HEK293T (cell line): ENCODE data around the gene OR9A2.

Experiments used
- CTCF ChIA-PET: fragments of 350-600 bp; formaldehyde crosslinking; extraction: SDS; loops from one replicate; lab custom pipeline; 2021; ENCODE audit warnings: antibody characterized with exemption, inconsistent platforms; lab: Yijun Ruan, JAX
- POLR2A ChIA-PET: fragments of 350-600 bp; formaldehyde crosslinking; extraction: SDS; loops from one replicate; lab custom pipeline; 2020; ENCODE audit warnings: antibody characterized with exemption, inconsistent platforms; lab: Yijun Ruan, JAX
- DNase-seq: peaks from one replicate; pipeline ENCODE4 v3.0.0; 2012; ENCODE audit warnings: mixed read lengths; ENCODE audit errors: extremely low spot score
- ARNT ChIP-seq: fragments of 450-650 bp; IDR thresholded peaks from 2 replicates; pipeline ENCODE4 v1.6.1; 2017; ENCODE audit warnings: mild to moderate bottlenecking
- BHLHE40 ChIP-seq: fragments of 450-650 bp; IDR thresholded peaks from 2 replicates; pipeline ENCODE4 v1.6.1; 2016; ENCODE audit warnings: mild to moderate bottlenecking, moderate library complexity, borderline replicate concordance
- CTBP1 ChIP-seq: fragments of 450-650 bp; IDR thresholded peaks from 2 replicates; pipeline ENCODE4 v1.6.1; 2016; ENCODE audit warnings: borderline replicate concordance
- ELF4 ChIP-seq: fragments of 450-650 bp; IDR thresholded peaks from 2 replicates; pipeline ENCODE4 v1.6.1; 2017; ENCODE audit warnings: antibody characterized with exemption
- FOXA1 ChIP-seq: fragments of 450-650 bp; IDR thresholded peaks from 2 replicates; pipeline ENCODE4 v1.6.1; 2016; ENCODE audit warnings: mild to moderate bottlenecking
- FOXK2 ChIP-seq: fragments of 450-650 bp; IDR thresholded peaks from 2 replicates; pipeline ENCODE4 v1.6.1; 2016; ENCODE audit warnings: mild to moderate bottlenecking
- FOXM1 ChIP-seq: fragments of 450-650 bp; IDR thresholded peaks from 2 replicates; pipeline ENCODE4 v1.6.1; 2017; ENCODE audit warnings: mild to moderate bottlenecking, borderline replicate concordance
- HDGF ChIP-seq: fragments of 450-650 bp; IDR thresholded peaks from 2 replicates; pipeline ENCODE4 v1.6.1; 2017; ENCODE audit warnings: antibody characterized with exemption, borderline replicate concordance
- L3MBTL2 ChIP-seq: fragments of 450-650 bp; conservative IDR thresholded peaks from 2 replicates; pipeline ENCODE4 v1.6.1; 2016; ENCODE audit warnings: mild to moderate bottlenecking
- LEF1 ChIP-seq: fragments of 450-650 bp; IDR thresholded peaks from 2 replicates; pipeline ENCODE4 v1.6.1; 2017; ENCODE audit warnings: mild to moderate bottlenecking, borderline replicate concordance
- NFRKB ChIP-seq: fragments of 450-650 bp; IDR thresholded peaks from 2 replicates; pipeline ENCODE4 v1.6.1; 2016; ENCODE audit warnings: mild to moderate bottlenecking, moderate library complexity
- SP1 ChIP-seq: fragments of 450-650 bp; IDR thresholded peaks from 2 replicates; pipeline ENCODE4 v1.6.1; 2017
- SUZ12 ChIP-seq: fragments of 450-650 bp; IDR thresholded peaks from 2 replicates; pipeline ENCODE4 v1.6.1; 2016; ENCODE audit warnings: mild to moderate bottlenecking
- TARDBP ChIP-seq: fragments of 450-650 bp; IDR thresholded peaks from 2 replicates; pipeline ENCODE4 v1.6.1; 2016
- ZNF384 ChIP-seq: fragments of 450-650 bp; IDR thresholded peaks from 2 replicates; pipeline ENCODE4 v1.6.1; 2016
- TF ChIP-seq, protein P1 (sequence below): fragments of 450-650 bp; IDR thresholded peaks from 2 replicates; pipeline ENCODE4 v1.6.1; 2016

OR9A2 gene

DNA sequence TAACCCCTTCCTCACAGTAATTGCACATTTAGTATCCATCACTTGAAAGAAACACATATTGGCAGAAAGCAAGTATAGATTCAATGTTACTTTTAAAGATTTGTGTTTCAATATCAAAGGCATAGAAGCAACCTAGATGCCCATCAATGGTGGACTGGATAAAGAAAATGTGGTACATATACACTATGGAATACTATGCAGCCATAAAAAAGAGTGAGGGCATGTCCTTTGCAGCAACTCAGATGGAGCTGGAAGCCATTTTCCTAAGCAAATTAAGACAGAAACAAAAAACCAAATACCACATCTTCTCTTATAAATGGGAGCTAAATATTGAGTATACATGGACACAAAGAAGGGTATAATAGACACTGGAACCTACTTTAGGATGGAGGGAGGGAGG is 28.8 kb upstream of the OR9A2 start:
- TF ChIP-seq ZNF384 (no peak), NFRKB (no peak), SP1 (no peak), CTBP1 (no peak), ELF4 (no peak), FOXK2 (no peak)
- CTCF ChIA-PET = no interaction called here
- no peak for DNase-seq
- POLR2A ChIA-PET = no interaction called here

DNA sequence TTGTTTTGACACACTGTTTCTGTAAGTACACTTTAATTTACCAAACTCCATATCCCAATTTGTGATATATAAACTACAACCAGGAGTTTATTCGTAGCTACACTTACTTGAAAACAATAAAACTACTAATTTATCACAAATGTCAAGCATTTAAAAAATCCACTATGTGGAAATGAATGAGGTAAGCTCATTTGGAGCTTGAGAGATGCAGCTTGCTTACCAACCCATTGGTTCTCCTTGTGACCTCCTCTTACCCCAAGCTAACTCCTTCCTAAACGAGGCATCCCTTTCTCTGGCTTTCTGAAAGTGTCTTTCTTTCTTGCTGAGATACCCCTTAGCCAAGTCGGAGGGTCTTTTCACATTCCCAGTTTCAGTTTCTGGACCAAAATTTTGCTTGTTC is 27.7 kb upstream of the OR9A2 start:
- DNase-seq = no peak
- TF ChIP-seq BHLHE40 = no peak
- no peak for TF ChIP-seq TARDBP
- TF ChIP-seq ZNF384 = no peak
- no peak for TF ChIP-seq FOXM1
- TF ChIP-seq FOXA1 = no peak
- no peak for TF ChIP-seq ARNT
- TF ChIP-seq NFRKB = no peak
- TF ChIP-seq ELF4 = no peak
- TF ChIP-seq LEF1 = no peak
- TF ChIP-seq HDGF = no peak
- POLR2A ChIA-PET = no interaction called here
- CTCF ChIA-PET = interaction anchor here (0.7 kb wide), 1 partner anchor 161 kb away, joined by 3 read pairs; no protein-coding TSS in a partner anchor

DNA sequence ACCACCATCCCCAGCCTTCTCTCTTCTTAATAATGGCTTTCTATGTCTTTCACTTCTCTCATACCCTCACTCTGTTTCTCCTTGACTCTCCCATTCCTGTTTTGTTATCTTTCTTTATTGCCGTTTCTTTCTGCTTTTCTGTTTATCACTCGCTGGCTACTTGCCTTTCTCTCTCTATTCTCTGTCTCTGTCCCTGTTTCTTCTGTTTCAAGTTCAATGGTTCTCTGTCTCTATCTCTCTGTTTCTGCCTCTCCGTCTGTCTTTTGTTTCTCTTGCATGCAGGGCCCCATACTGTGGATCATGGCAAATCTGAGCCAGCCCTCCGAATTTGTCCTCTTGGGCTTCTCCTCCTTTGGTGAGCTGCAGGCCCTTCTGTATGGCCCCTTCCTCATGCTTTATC is 25.1 kb upstream of the OR9A2 start, which contains the start of gene OR6V1:
Gene OR6V1, plus strand, starts transcription at position 301 of the 400 bp plus-strand sequence. Its CDS starts 0 bp downstream, at position 301.
- TF ChIP-seq NFRKB (no peak), L3MBTL2 (no peak), TARDBP (no peak), FOXK2 (no peak), SUZ12 (no peak), ZNF384 (no peak), ELF4 (no peak), HDGF (no peak), FOXM1 (no peak), FOXA1 (no peak), LEF1 (no peak), BHLHE40 (no peak), CTBP1 (no peak), SP1 (no peak)
- TF ChIP-seq, protein P1, sequence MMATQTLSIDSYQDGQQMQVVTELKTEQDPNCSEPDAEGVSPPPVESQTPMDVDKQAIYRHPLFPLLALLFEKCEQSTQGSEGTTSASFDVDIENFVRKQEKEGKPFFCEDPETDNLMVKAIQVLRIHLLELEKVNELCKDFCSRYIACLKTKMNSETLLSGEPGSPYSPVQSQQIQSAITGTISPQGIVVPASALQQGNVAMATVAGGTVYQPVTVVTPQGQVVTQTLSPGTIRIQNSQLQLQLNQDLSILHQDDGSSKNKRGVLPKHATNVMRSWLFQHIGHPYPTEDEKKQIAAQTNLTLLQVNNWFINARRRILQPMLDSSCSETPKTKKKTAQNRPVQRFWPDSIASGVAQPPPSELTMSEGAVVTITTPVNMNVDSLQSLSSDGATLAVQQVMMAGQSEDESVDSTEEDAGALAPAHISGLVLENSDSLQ = no peak
- no peak for DNase-seq
- ChIA-PET CTCF (no interaction called here), POLR2A (no interaction called here)

DNA sequence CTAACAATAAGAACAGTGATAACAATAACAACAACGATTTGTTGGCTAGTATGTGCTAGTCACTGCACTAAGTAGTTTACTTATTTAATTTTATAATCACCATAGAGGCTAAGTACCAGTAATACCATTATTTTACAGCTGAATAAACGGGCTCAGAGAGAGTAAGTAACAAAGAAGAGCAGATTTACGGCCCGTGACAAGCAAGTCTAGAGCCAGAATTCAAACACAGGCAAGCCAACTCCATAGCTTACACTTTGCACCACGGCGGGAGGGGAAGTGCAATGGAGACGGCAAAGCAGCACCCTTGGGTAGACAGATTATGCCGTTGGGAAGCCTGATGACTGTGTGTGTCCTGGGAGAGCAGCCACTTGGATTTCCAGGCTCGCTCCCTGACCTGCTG is 24.0 kb upstream of the OR9A2 start:
- DNase-seq = no peak
- POLR2A ChIA-PET = no interaction called here
- TF ChIP-seq L3MBTL2 (no peak), SUZ12 (no peak), ARNT (no peak), ELF4 (no peak), CTBP1 (no peak), ZNF384 (no peak), BHLHE40 (no peak), FOXM1 (no peak), HDGF (no peak), FOXA1 (no peak), TARDBP (no peak), LEF1 (no peak)
- TF ChIP-seq, protein P1 = no peak
- CTCF ChIA-PET = no interaction called here

DNA sequence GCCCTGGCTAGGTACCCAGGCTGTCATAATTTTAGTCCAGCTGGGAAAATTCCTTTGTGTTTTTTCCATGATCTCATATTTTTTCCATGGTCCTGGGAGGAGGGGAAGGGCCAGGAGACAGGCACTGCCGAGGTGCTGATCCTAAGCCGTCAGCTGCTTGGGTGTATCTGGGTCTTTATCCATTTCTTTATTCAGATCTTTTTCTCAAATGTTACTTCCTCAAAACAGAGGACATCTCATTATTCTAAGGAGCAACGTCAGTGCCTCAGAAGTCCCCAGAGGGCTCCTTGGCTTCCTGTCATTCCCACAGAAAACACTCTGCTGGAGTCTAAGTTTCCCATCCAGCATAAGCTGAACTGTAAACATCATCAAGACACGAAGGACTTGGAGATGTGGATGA is 22.4 kb upstream of the OR9A2 start:
- ChIA-PET CTCF (no interaction called here), POLR2A (no interaction called here)
- TF ChIP-seq FOXM1 (no peak), TARDBP (no peak), ZNF384 (no peak), FOXA1 (no peak), CTBP1 (no peak), SUZ12 (no peak), ELF4 (no peak), BHLHE40 (no peak), L3MBTL2 (no peak), ARNT (no peak), LEF1 (no peak), NFRKB (no peak), SP1 (no peak)
- TF ChIP-seq, protein P1 = no peak
- no peak for DNase-seq

DNA sequence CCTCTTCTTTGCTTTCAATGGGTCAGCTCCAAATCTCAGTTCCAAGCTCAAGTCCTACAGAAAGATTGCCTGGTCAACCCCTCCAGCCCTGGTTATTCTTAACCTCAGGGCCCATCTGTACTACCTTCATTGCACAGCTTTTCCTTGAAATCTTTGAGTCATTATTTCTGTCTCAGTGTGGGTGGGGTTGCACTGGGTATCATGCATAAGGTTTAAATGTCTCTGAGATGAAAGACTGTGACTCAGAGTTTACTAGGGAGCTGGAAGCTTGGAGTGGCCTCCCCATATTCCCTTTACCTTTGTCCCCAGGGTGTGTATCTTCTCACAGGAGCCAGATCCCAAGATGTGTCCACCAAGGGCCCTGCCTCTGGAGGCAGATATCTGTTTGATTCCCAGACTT is 21.9 kb upstream of the OR9A2 start:
- POLR2A ChIA-PET = no interaction called here
- CTCF ChIA-PET = no interaction called here
- no peak for DNase-seq
- no peak for TF ChIP-seq HDGF
- no peak for TF ChIP-seq ZNF384
- TF ChIP-seq SP1 = no peak
- TF ChIP-seq FOXK2 = no peak
- no peak for TF ChIP-seq SUZ12
- TF ChIP-seq LEF1 = no peak
- TF ChIP-seq ARNT = no peak
- no peak for TF ChIP-seq NFRKB
- no peak for TF ChIP-seq TARDBP
- no peak for TF ChIP-seq CTBP1
- no peak for TF ChIP-seq FOXA1
- no peak for TF ChIP-seq BHLHE40
- TF ChIP-seq, protein P1 = no peak
- no peak for TF ChIP-seq L3MBTL2
- TF ChIP-seq FOXM1 = no peak
- TF ChIP-seq ELF4 = no peak
